ENCODE data around the gene IL34.

The IL34 gene

GRCh38 chr16:70682239-70683145 is 36.1 kb downstream of the IL34 start:
- in situ Hi-C loops (cut with HindIII; ENCODE audit: low sequenced_read_pairs), result no loop called here
- no peak for DNase-seq (ENCODE audit: low read depth, low spot score)
- no peak overlapping the region for H3K4me3 ChIP-seq (ENCODE audit: low read depth, low read length)
- TF ChIP-seq, protein P1, sequence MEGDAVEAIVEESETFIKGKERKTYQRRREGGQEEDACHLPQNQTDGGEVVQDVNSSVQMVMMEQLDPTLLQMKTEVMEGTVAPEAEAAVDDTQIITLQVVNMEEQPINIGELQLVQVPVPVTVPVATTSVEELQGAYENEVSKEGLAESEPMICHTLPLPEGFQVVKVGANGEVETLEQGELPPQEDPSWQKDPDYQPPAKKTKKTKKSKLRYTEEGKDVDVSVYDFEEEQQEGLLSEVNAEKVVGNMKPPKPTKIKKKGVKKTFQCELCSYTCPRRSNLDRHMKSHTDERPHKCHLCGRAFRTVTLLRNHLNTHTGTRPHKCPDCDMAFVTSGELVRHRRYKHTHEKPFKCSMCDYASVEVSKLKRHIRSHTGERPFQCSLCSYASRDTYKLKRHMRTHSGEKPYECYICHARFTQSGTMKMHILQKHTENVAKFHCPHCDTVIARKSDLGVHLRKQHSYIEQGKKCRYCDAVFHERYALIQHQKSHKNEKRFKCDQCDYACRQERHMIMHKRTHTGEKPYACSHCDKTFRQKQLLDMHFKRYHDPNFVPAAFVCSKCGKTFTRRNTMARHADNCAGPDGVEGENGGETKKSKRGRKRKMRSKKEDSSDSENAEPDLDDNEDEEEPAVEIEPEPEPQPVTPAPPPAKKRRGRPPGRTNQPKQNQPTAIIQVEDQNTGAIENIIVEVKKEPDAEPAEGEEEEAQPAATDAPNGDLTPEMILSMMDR (IDR thresholded peaks at IDR 0.05; ENCODE audit: low read depth, low read length), result no peak

- in situ Hi-C loops (cut with HindIII; ENCODE audit: low sequenced_read_pairs), result no loop called here
- peak overlapping the region; percentile 79 for H3K4me3 ChIP-seq (ENCODE audit: low read depth, low read length)
- TF ChIP-seq, protein P1 (IDR thresholded peaks at IDR 0.05; ENCODE audit: low read depth, low read length), result no peak
Observed at GRCh38 chr16:70683146-70683944, 37.0 kb downstream of the IL34 start.

GRCh38 chr16:70684146-70685060 is 38.0 kb downstream of the IL34 start:
- DNase-seq (ENCODE audit: low read depth, low spot score), result no peak
- TF ChIP-seq, protein P1 (IDR thresholded peaks at IDR 0.05; ENCODE audit: low read depth, low read length), result no peak
- H3K4me3 ChIP-seq (ENCODE audit: low read depth, low read length), result peak overlapping the region; percentile 79
- in situ Hi-C loops (cut with HindIII; ENCODE audit: low sequenced_read_pairs), result no loop called here

More at GRCh38 chr16:70683146-70683944, 37.0 kb downstream of the IL34 start:
- DNase-seq (ENCODE audit: low read depth, low spot score), result no peak

DNA sequence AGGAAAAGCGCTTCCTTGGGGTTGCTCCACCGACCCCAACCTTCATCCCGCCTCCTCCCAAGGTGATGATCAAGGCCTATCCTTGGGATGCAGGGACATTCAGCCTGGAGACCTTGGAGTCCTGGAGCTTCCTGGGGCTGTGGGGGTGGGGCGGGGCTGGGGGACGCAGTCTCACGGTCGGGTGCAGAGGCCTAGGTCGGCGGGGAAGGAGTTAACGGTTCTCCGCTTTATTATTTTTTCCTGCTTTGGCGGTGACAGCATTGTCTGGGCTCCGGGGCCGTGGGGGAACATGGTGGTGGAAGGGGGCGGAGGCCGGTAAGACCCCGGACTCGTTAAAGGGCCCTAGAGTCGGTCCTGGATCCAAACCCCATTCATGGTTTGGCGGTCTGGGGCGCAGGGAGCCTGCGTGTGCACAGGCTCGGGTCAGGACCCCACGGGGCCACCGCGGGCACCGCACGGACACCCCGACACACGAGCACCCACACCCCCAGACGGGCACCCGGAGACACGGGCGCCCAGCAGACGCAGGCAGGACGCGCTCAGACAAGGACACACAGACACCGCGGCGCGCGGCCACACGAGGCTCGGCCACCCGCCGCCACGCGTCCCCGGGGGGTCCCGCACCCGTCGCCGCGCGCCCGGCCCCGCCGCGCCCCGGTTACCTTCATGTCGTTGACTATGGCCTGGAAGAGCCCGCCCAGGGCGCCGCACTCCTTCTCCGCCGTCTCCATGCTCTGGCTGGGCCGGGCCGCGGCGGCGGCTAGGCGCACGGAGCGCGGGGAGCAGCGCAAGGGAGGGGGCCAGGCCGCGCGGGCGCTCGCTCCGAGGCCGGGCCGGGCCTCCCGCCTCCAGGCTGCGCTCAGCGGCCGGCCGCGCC is 38.9 kb downstream of the IL34 start:
- peak overlapping the region; percentile 79 for H3K4me3 ChIP-seq (ENCODE audit: low read depth, low read length)
- TF ChIP-seq, protein P1 (IDR thresholded peaks at IDR 0.05; ENCODE audit: low read depth, low read length), result no peak
- no peak for DNase-seq (ENCODE audit: low read depth, low spot score)
- in situ Hi-C loops (cut with HindIII; ENCODE audit: low sequenced_read_pairs), result no loop called here

DNA sequence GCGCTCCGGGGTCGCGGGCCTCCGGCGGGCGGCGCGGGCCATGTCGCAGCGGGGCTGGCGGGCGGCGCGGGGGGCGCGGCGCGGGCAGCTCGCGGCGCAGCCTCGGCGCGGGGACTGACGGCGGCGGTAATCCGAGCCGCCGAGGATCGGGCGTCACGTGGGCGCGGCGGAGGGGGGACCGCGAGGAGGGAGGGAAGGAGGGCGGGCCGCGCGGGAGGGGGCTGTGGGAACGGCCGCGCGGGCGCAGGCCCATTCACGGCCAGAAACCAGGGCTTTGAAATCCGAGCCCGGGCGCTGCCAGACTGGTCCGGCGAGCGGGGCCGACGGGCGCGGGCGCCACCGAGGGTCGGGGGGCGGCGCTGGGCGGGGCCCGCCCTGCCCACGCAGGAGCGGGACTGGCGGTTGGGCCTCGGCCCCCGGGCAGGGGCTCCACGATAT is 39.6 kb downstream of the IL34 start, which contains the start of gene MTSS2:
MTSS2 (minus strand) TSS at position 116 of the 438 bp plus-strand sequence. CDS start 262 bp downstream, outside the sequence.
- TF ChIP-seq, protein P1 (IDR thresholded peaks at IDR 0.05; ENCODE audit: low read depth, low read length), result no peak
- peak within 1 kb of the TSS; percentile 79 for H3K4me3 ChIP-seq (ENCODE audit: low read depth, low read length)
- DNase-seq (ENCODE audit: low read depth, low spot score), result peak; percentile 91
- in situ Hi-C loops (cut with HindIII; ENCODE audit: low sequenced_read_pairs), result no loop called here
